SK-N-SH (cell line): ENCODE results near the gene MARCHF3. TPM values are rescaled to one million over a fixed set of nuclear protein-coding genes. Genes with fewer than 3 reads are reported as not detected.

Source experiments
- CTCF ChIA-PET: fragments of 300-600, 350-600 bp; formaldehyde crosslinking; extraction: SDS; loops from one replicate; lab custom pipeline; 2021; lab: Yijun Ruan, JAX
- POLR2A ChIA-PET: fragments of 350-600 bp; sonication (Branson Sonifier 250); formaldehyde crosslinking; extraction: SDS; loops from one replicate; lab custom pipeline; 2020; ENCODE audit warnings: antibody characterized with exemption, inconsistent platforms; lab: Yijun Ruan, JAX
- DNase-seq: peaks from one replicate; pipeline ENCODE4 v3.0.0; 2012
- H2AFZ ChIP-seq: fragments of 200-600 bp; sonication (generic); 2 replicates; pipeline ENCODE4 v1.8.1; 2016; ENCODE audit warnings: antibody characterized with exemption, mild to moderate bottlenecking, low read depth
- H3F3A ChIP-seq: fragments of 200-600 bp; sonication (generic); replicated peaks from 2 replicates; pipeline ENCODE3; 2016; ENCODE audit warnings: antibody characterized with exemption, mild to moderate bottlenecking; ENCODE audit not compliant: insufficient read depth
- H3K27ac ChIP-seq, 2 experiments: fragments of 200-500 bp in 1 of 2; fragments of 200-600 bp in 1 of 2; sonication (Bioruptor generic) in 1 of 2; sonication (generic), shearing (Covaris generic) in 1 of 2; 2 replicates each; pipeline versions ENCODE4 v1.5.1 to v1.6.1; 2014 to 2016; ENCODE audit warnings: low read depth in 2 of 2, inconsistent platforms in 1 of 2, low read length in 1 of 2, mild to moderate bottlenecking in 1 of 2, mixed read lengths in 1 of 2
- H3K27me3 ChIP-seq: fragments of 200-600 bp; sonication (generic), shearing (Covaris generic); 2 replicates; pipeline ENCODE4 v1.6.1; 2016; ENCODE audit warnings: mixed run types; ENCODE audit not compliant: insufficient read depth
- H3K36me3 ChIP-seq, 2 experiments: fragments of 200-500 bp in 1 of 2; fragments of 200-600 bp in 1 of 2; sonication (Bioruptor generic) in 1 of 2; sonication (generic) in 1 of 2; replicated peaks in 1 of 2; 2 replicates each; pipeline versions ENCODE3 to v1.5.1; 2014 to 2016; ENCODE audit warnings: low read length in 1 of 2, mild to moderate bottlenecking in 1 of 2; ENCODE audit not compliant: insufficient read depth in 2 of 2, control insufficient read depth in 1 of 2
- H3K4me1 ChIP-seq, 2 experiments: fragments of 200-500 bp in 1 of 2; fragments of 200-600 bp in 1 of 2; sonication (Bioruptor generic) in 1 of 2; sonication (generic), shearing (Covaris generic) in 1 of 2; 2 replicates each; pipeline versions ENCODE4 v1.5.1 to v1.6.1; 2014 to 2016; ENCODE audit warnings: low read depth in 1 of 2, low read length in 1 of 2, mixed run types in 1 of 2; ENCODE audit not compliant: insufficient read depth in 2 of 2, control insufficient read depth in 1 of 2
- H3K4me2 ChIP-seq: fragments of 200-600 bp; sonication (generic), shearing (Covaris generic); 2 replicates; pipeline ENCODE4 v1.6.1; 2017; ENCODE audit warnings: mixed run types
- H3K4me3 ChIP-seq, 2 experiments: fragments of 200-500 bp in 1 of 2; fragments of 200-600 bp in 1 of 2; sonication (Bioruptor generic) in 1 of 2; sonication (generic), shearing (Covaris generic) in 1 of 2; 2 replicates each; pipeline versions ENCODE4 v1.5.1 to v1.8.1; 2014 to 2016; ENCODE audit warnings: low read depth in 2 of 2, inconsistent platforms in 1 of 2, low read length in 1 of 2, mild to moderate bottlenecking in 1 of 2, mixed read lengths in 1 of 2, moderate library complexity in 1 of 2
- H3K79me2 ChIP-seq: fragments of 200-600 bp; sonication (generic); 2 replicates; pipeline ENCODE4 v1.8.1; 2017; ENCODE audit warnings: mild to moderate bottlenecking; ENCODE audit not compliant: insufficient read depth
- H3K9ac ChIP-seq: fragments of 200-600 bp; sonication (generic); 2 replicates; pipeline ENCODE4 v1.6.1; 2017; ENCODE audit warnings: mixed run types
- H3K9me2 ChIP-seq: fragments of 200-600 bp; sonication (generic); 2 replicates; pipeline ENCODE4 v1.6.1; 2017; ENCODE audit warnings: mixed run types
- H3K9me3 ChIP-seq: fragments of 200-600 bp; sonication (generic); 2 replicates; pipeline ENCODE4 v1.6.1; 2017; ENCODE audit warnings: mixed run types, mild to moderate bottlenecking, moderate library complexity
- H4K20me1 ChIP-seq: fragments of 200-600 bp; sonication (generic); 2 replicates; pipeline ENCODE4 v1.6.1; 2017; ENCODE audit warnings: mild to moderate bottlenecking, mixed run types; ENCODE audit not compliant: insufficient read depth
- EP300 ChIP-seq, 2 experiments: IDR thresholded peaks; 2 replicates each; pipeline versions ENCODE4 v1.4.0 to v1.6.1; 2012; ENCODE audit warnings: borderline replicate concordance in 1 of 2, low read depth in 1 of 2, low read length in 1 of 2
- FOXJ3 ChIP-seq: sonication (generic); formaldehyde crosslinking; IDR thresholded peaks from 2 replicates; pipeline ENCODE4 v1.5.1; 2020; ENCODE audit warnings: mild to moderate bottlenecking, missing genetic modification reagents
- FOXM1 ChIP-seq: IDR thresholded peaks from 2 replicates; pipeline ENCODE4 v1.4.0; 2012; ENCODE audit warnings: low read depth, mild to moderate bottlenecking
- GATA2 ChIP-seq: sonication (generic); formaldehyde crosslinking; IDR thresholded peaks from 2 replicates; pipeline ENCODE4 v1.5.0; 2020; ENCODE audit warnings: mild to moderate bottlenecking, missing genetic modification reagents
- IRF3 ChIP-seq: fragments of 150-350 bp; IDR thresholded peaks from 2 replicates; pipeline ENCODE4 v1.6.1; 2016; ENCODE audit warnings: mild to moderate bottlenecking, low read depth, low read length
- JUND ChIP-seq: IDR thresholded peaks from 2 replicates; pipeline ENCODE4 v1.4.0; 2012
- NFIC ChIP-seq: IDR thresholded peaks from 2 replicates; pipeline ENCODE4 v1.4.0; 2012; ENCODE audit warnings: borderline replicate concordance
- NRF1 ChIP-seq: IDR thresholded peaks from 2 replicates; pipeline ENCODE4 v1.6.1; 2012; ENCODE audit warnings: low read depth, mild to moderate bottlenecking, low read length
- PBX3 ChIP-seq: IDR thresholded peaks from 2 replicates; pipeline ENCODE4; 2012
- POLR2AphosphoS5 ChIP-seq: IDR thresholded peaks from 2 replicates; pipeline ENCODE4 v1.6.1; 2012; ENCODE audit warnings: low read depth, low read length
- RAD21 ChIP-seq: IDR thresholded peaks from 2 replicates; pipeline ENCODE4 v1.6.1; 2012; ENCODE audit warnings: mild to moderate bottlenecking, low read length
- REST ChIP-seq: IDR thresholded peaks from 2 replicates; pipeline ENCODE4 v1.6.1; 2012; ENCODE audit warnings: mild to moderate bottlenecking, low read depth, low read length, moderate library complexity
- TAF1 ChIP-seq: IDR thresholded peaks from 2 replicates; pipeline ENCODE4 v1.6.1; 2012; ENCODE audit warnings: low read depth, mild to moderate bottlenecking, low read length, moderate library complexity, borderline replicate concordance
- TEAD4 ChIP-seq: IDR thresholded peaks from 2 replicates; pipeline ENCODE4 v1.4.0; 2012; ENCODE audit warnings: mild to moderate bottlenecking, borderline replicate concordance; ENCODE audit not compliant: insufficient read depth
- ZBTB33 ChIP-seq: IDR thresholded peaks from 2 replicates; pipeline ENCODE4 v1.4.0; 2012; ENCODE audit warnings: low read depth, borderline replicate concordance
- WGBS: methylation state at CpG from one replicate; pipeline ENCODE4 v1.1.6; 2017; ENCODE audit warnings: low lambda C conversion rate; 5-methylcytosine and 5-hydroxymethylcytosine counted together
- polyA plus RNA-seq, 3 experiments: library from polyadenylated mRNA; depleted of rRNA; stranded (reverse); fragments of >200 nt; gene quantifications; 2 replicates each; pipeline ENCODE4 v1.2.3, GENCODE V29; 2012

Gene MARCHF3
- polyA plus RNA-seq, 1 of the 3 experiments (the other 2 are of a cell fraction), result 21.5 TPM

- TF ChIP-seq TEAD4 (no peak), EP300 (IDR thresholded peaks at IDR 0.05; ENCODE audit: borderline replicate concordance in 1 of 2, low read depth in 1 of 2, low read length in 1 of 2) (no peak), PBX3 (no peak)
These were observed 31.6 kb upstream of the MARCHF3 start (continued) for GRCh38 chr5:127061956-127062355.

- POLR2A ChIA-PET, result interaction anchor here (0.6 kb wide), 1 partner anchor 1017 kb away, joined by 5 read pairs; no protein-coding TSS in a partner anchor
- no peak for DNase-seq
- no peak overlapping the region for H3K9ac ChIP-seq
- WGBS, result 56% methylated on average over 1 of the region's 1 CpG
- no peak overlapping the region for H3K4me2 ChIP-seq
- no peak overlapping the region for H3K27ac ChIP-seq
- no peaks in the 10 kb centered on the region for H3K9me3 ChIP-seq
- H4K20me1 ChIP-seq, result no peaks in the 10 kb centered on the region
- TF ChIP-seq FOXM1, result no peak
- TF ChIP-seq FOXJ3 (CRISPR knock-in tag), result no peak
- TF ChIP-seq NFIC, result no peak
- TF ChIP-seq JUND, result no peak
- no peak for TF ChIP-seq GATA2 (CRISPR knock-in tag)
- TF ChIP-seq IRF3, result no peak
- CTCF ChIA-PET, result interaction anchor here (1.3 kb wide), 1 partner anchor 31 kb away, joined by 3 read pairs; the partner anchor contains the start of gene MARCHF3
- no peak overlapping the region for H3K4me3 ChIP-seq
- no peaks in the 10 kb centered on the region for H3F3A ChIP-seq
- no peaks in the 10 kb centered on the region for H3K27me3 ChIP-seq
- H3K4me1 ChIP-seq, result no peaks in the 10 kb centered on the region
- H3K36me3 ChIP-seq, result peaks cover 4 to 6% of the 10 kb centered on the region in 2 experiments
- no peak overlapping the region for H2AFZ ChIP-seq
- no peaks in the 10 kb centered on the region for H3K79me2 ChIP-seq
- no peaks in the 10 kb centered on the region for H3K9me2 ChIP-seq
These were observed 31.2 kb upstream of the MARCHF3 start for GRCh38 chr5:127061537-127061936.

- Histone ChIP-seq H3K36me3 (peaks cover 4 to 6% of the 10 kb centered on the region in 2 experiments), H3K4me2 (no peak overlapping the region), H4K20me1 (no peaks in the 10 kb centered on the region), H3K79me2 (no peaks in the 10 kb centered on the region), H3K9ac (no peak overlapping the region), H3K4me3 (no peak overlapping the region), H3K9me3 (no peaks in the 10 kb centered on the region), H2AFZ (no peak overlapping the region), H3F3A (no peaks in the 10 kb centered on the region), H3K4me1 (no peaks in the 10 kb centered on the region), H3K27ac (no peak overlapping the region), H3K27me3 (no peaks in the 10 kb centered on the region), H3K9me2 (no peaks in the 10 kb centered on the region)
- WGBS, result 27% methylated on average over 1 of the region's 1 CpG
- DNase-seq, result no peak
- ChIA-PET POLR2A (no interaction called here), CTCF (interaction anchor here (1.3 kb wide), 1 partner anchor 30 kb away, joined by 3 read pairs; the partner anchor contains the start of gene MARCHF3)
- TF ChIP-seq TAF1 (no peak), POLR2AphosphoS5 (no peak), NRF1 (no peak), JUND (no peak), IRF3 (no peak), RAD21 (no peak), ZBTB33 (no peak), REST (no peak)
These were observed 30.2 kb upstream of the MARCHF3 start for GRCh38 chr5:127060470-127060985.
